ENCODE results near the gene CALCOCO2. TPM values are rescaled to one million over a fixed set of nuclear protein-coding genes. Genes with fewer than 3 reads are reported as not detected.

Gene CALCOCO2
- total and polyA plus RNA-seq, 2 of the 13 experiments (the other 11 are each of a cell fraction or from before 2014, with no cell fraction given), result 72.9 to 111 TPM

DNA sequence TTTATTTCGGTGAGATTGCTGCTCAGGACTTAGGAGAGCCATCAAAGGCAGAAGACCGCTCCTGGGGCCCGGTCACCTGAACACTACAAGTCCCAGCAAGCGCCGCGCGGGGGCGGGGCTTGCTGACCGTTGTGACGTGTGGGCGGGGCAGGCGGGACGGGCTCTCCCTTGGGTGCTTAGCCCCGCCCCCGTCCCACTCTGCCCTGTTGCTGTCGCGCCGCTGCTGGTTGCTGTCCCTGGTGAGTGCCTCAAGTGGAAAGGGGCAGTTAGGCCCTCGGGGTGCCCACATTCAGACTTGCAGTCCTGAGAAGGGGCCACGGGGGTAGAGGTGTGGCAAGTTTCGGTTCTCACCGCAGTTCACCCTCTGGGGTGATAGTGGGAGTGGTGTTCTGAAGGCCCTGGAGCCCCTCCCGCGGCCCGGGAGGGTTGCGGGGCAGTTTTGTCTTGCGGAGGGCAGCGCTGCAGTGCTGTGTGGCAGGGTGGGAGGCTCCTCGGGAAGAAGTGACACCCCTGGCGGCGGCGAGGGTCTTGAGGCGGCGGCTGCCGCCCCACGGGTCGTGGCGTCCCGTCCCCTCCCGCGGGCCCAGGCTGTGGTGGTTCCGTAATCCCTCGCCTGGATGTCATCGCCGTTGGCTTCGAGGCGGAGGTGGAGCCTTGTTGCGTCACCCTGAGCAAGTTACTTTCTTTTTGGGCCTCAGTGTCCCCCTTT lies at the start of gene CALCOCO2 (continued):
- TF ChIP-seq, protein P1, sequence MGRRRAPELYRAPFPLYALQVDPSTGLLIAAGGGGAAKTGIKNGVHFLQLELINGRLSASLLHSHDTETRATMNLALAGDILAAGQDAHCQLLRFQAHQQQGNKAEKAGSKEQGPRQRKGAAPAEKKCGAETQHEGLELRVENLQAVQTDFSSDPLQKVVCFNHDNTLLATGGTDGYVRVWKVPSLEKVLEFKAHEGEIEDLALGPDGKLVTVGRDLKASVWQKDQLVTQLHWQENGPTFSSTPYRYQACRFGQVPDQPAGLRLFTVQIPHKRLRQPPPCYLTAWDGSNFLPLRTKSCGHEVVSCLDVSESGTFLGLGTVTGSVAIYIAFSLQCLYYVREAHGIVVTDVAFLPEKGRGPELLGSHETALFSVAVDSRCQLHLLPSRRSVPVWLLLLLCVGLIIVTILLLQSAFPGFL (CRISPR knock-in tag; IDR thresholded peaks at IDR 0.05), result no peak
- TF ChIP-seq, protein P2, sequence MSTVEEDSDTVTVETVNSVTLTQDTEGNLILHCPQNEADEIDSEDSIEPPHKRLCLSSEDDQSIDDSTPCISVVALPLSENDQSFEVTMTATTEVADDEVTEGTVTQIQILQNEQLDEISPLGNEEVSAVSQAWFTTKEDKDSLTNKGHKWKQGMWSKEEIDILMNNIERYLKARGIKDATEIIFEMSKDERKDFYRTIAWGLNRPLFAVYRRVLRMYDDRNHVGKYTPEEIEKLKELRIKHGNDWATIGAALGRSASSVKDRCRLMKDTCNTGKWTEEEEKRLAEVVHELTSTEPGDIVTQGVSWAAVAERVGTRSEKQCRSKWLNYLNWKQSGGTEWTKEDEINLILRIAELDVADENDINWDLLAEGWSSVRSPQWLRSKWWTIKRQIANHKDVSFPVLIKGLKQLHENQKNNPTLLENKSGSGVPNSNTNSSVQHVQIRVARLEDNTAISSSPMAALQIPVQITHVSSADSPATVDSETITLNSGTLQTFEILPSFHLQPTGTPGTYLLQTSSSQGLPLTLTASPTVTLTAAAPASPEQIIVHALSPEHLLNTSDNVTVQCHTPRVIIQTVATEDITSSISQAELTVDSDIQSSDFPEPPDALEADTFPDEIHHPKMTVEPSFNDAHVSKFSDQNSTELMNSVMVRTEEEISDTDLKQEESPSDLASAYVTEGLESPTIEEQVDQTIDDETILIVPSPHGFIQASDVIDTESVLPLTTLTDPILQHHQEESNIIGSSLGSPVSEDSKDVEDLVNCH (CRISPR knock-in tag; IDR thresholded peaks at IDR 0.05), result 0 out of 2 replicates have a peak, but pooled peaks have one; percentile 67
- TF ChIP-seq ZNF549 (CRISPR knock-in tag; IDR thresholded peaks at IDR 0.05) (no peak), BRD4 (CRISPR knock-in tag; IDR thresholded peaks at IDR 0.05) (peak; percentile 24; the same call in 1 of the 2 replicates), GABPA (IDR thresholded peaks at IDR 0.05; ENCODE audit: low read depth, low read length) (no peak), GABPA (CRISPR knock-in tag; IDR thresholded peaks at IDR 0.05; ENCODE audit: low read depth) (0 out of 2 replicates have a peak, but pooled peaks have one; percentile 59), PHF8 (CRISPR knock-in tag; IDR thresholded peaks at IDR 0.05) (peak; percentile 91), RBFOX2 (IDR thresholded peaks at IDR 0.05; ENCODE audit: low read depth, low read length) (peak; percentile 89), NCOA1 (CRISPR knock-in tag; IDR thresholded peaks at IDR 0.05) (no peak), XRCC5 (optimal IDR thresholded peaks at IDR 0.05; ENCODE audit: low read length) (peak; percentile 65), RELA (CRISPR knock-in tag; IDR thresholded peaks at IDR 0.05) (no peak), ZIK1 (CRISPR knock-in tag; IDR thresholded peaks at IDR 0.05; ENCODE audit: borderline replicate concordance, low read depth) (peak; percentile 80; the same call in 1 of the 2 replicates), ZNF264 (CRISPR knock-in tag; IDR thresholded peaks at IDR 0.05) (0 out of 2 replicates have a peak, but pooled peaks have one; percentile 61), GATAD1 (CRISPR knock-in tag; IDR thresholded peaks at IDR 0.05) (peak; percentile 49; the same call in 1 of the 2 replicates), ONECUT2 (CRISPR knock-in tag; IDR thresholded peaks at IDR 0.05) (no peak), ZNF180 (CRISPR knock-in tag; IDR thresholded peaks at IDR 0.05; ENCODE audit: borderline replicate concordance, low read depth) (no peak), ZNF235 (CRISPR knock-in tag; IDR thresholded peaks at IDR 0.05; ENCODE audit: borderline replicate concordance) (peak; percentile 39; the same call in 1 of the 2 replicates), ZNF564 (CRISPR knock-in tag; IDR thresholded peaks at IDR 0.05) (no peak), ZNF619 (CRISPR knock-in tag; IDR thresholded peaks at IDR 0.05) (0 out of 2 replicates have a peak, but pooled peaks have one; percentile 62), SIX1 (CRISPR knock-in tag; IDR thresholded peaks at IDR 0.05; ENCODE audit: borderline replicate concordance) (no peak), ZFP90 (CRISPR knock-in tag; IDR thresholded peaks at IDR 0.05; ENCODE audit: borderline replicate concordance) (peak; percentile 91; the same call in 1 of the 2 replicates)
- TF ChIP-seq, protein P3, sequence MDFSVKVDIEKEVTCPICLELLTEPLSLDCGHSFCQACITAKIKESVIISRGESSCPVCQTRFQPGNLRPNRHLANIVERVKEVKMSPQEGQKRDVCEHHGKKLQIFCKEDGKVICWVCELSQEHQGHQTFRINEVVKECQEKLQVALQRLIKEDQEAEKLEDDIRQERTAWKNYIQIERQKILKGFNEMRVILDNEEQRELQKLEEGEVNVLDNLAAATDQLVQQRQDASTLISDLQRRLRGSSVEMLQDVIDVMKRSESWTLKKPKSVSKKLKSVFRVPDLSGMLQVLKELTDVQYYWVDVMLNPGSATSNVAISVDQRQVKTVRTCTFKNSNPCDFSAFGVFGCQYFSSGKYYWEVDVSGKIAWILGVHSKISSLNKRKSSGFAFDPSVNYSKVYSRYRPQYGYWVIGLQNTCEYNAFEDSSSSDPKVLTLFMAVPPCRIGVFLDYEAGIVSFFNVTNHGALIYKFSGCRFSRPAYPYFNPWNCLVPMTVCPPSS (IDR thresholded peaks at IDR 0.05), result no peak
- TF ChIP-seq, protein P4, sequence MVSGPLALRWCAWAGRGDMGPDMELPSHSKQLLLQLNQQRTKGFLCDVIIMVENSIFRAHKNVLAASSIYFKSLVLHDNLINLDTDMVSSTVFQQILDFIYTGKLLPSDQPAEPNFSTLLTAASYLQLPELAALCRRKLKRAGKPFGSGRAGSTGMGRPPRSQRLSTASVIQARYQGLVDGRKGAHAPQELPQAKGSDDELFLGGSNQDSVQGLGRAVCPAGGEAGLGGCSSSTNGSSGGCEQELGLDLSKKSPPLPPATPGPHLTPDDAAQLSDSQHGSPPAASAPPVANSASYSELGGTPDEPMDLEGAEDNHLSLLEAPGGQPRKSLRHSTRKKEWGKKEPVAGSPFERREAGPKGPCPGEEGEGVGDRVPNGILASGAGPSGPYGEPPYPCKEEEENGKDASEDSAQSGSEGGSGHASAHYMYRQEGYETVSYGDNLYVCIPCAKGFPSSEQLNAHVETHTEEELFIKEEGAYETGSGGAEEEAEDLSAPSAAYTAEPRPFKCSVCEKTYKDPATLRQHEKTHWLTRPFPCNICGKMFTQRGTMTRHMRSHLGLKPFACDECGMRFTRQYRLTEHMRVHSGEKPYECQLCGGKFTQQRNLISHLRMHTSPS (CRISPR knock-in tag; IDR thresholded peaks at IDR 0.05; ENCODE audit: low read depth), result peak; percentile 60; the same call in 1 of the 2 replicates
- TF ChIP-seq, protein P5, sequence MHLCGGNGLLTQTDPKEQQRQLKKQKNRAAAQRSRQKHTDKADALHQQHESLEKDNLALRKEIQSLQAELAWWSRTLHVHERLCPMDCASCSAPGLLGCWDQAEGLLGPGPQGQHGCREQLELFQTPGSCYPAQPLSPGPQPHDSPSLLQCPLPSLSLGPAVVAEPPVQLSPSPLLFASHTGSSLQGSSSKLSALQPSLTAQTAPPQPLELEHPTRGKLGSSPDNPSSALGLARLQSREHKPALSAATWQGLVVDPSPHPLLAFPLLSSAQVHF (CRISPR knock-in tag; IDR thresholded peaks at IDR 0.05), result peak; percentile 60; the same call in 1 of the 2 replicates
